Stimulated activated CD4-positive, alpha-beta T cell treated with anti-CD3 and anti-CD28 coated beads, TNF-alpha, amount 100 ng/mL, for 48 hours (primary cell): ENCODE results near the gene AFDN.

Experiments used
- DNase-seq, 3 donors: peaks; one replicate each; pipeline ENCODE4 v3.0.0-alpha.2; 2020; ENCODE audit warnings: low read depth in 3 of 3

Gene AFDN

DNA sequence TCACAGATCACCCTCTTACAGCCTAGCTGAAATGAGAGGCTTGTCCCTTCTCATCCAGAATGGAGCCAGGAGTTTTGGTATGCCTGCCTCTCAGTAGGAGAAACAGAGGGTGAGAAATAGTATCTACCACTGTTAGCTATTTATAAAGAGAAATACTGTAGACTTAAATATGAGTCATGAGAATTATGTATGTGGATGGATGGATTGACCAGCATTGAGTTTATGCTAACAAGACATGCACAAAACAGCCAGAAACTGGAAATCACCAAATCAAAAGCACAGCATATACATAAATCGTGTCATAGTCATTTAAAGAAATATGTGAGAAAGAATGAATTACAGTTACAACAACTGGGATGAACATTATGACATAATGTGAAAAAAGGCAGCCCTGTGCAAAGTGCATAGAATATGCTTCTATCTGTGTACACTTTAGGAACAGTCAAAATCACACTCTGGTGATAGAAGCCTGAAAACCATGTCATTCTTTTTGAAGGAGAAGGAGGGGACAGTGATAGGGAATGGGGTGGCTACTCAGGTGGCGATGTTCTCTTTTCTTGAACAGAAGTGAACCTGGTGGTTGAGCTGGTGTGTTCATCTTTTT, 90.9 kb downstream of the AFDN start:
- no peak for DNase-seq

DNA sequence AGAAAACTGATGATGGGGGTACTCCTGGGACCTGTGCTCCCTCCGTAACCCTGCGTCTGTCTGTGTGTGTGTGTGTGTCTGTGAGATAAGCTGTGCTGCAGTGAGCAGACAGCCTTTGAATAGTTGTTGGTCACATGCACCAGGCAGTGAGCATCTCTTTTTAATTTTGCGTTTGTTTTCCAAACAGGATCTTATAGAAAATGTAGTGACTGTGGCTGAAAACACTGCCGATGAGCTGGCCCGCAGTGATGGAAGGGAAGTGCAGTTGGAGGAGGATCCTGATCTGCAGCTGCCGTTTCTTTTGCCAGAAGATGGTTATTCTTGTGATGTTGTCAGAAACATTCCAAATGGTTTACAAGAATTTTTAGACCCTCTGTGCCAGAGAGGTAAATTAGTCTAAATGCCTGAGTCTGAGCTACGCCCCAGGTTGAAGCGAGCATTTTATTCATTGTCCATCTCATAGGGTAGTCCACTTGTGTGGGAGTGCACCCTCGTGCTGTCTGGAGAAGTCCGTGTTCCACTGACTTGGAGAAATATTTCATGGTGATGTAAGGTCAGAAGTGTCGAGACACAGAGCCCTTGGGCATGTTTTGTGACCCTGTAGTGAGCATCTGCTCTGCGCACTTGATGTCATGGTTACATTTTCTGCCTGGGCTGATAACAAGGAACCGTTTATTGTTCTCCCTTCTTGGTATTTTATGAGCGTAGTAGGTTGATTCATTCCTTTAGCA, 92.0 kb downstream of the AFDN start:
- DNase-seq: no peak

DNA sequence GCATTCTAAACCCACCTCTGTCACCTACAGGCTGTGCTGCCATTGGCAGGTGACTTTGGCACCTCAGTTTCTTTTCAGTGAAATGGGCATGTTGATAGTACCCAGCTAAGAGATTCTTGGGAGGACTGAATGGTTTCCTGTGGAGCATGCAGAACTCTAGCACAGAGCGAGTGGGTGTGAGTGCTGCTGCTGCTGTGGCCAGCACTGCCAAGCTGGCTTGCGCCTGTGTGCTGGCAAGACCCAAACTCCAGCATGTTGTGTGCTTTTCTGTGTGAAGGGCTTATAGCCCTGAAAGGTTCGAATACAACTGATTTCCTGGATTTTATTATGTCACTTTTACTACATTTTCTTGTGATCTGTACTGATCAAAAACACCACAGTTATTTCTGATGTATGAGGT, 92.6 kb downstream of the AFDN start:
- DNase-seq: no peak

DNA sequence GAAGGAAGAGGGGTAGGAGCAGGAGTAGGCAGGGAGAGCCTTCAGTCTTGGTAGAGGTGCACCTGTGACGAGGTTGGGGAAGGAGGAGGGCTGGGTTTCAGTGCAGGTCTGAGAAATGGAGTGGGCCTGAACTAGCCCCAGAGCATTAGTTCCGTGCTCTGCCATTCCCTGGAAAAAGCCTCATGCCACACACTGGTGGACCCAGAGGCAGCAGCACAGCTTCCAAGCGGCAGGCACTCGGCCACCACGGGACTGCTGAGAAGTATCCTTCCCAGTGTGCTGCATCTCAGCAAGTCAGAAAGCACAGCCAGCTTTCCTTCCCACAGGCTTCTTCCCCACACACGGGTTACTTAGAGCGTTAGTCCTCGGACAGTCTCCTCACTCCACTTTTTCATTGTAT, 93.5 kb downstream of the AFDN start:
- DNase-seq: no peak

DNA sequence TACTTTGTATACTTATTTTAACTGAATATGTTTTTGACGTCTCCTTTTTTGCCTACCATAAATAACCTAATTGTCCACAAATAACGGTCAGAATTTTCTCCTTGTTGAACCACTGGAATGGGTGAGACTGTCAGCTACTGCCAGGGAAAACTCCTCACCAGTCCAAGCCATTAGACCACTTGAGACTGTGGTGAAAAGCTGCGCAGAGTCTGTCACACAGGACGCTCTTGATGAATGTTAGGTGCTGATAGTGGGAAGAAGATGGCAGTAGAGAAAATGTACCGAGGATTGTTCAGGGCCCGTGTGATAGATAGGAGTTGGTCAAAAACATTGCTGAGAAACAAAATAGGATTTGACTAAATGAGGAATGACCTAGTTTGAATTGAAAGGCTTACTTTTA, 95.1 kb downstream of the AFDN start:
- DNase-seq: no peak

DNA sequence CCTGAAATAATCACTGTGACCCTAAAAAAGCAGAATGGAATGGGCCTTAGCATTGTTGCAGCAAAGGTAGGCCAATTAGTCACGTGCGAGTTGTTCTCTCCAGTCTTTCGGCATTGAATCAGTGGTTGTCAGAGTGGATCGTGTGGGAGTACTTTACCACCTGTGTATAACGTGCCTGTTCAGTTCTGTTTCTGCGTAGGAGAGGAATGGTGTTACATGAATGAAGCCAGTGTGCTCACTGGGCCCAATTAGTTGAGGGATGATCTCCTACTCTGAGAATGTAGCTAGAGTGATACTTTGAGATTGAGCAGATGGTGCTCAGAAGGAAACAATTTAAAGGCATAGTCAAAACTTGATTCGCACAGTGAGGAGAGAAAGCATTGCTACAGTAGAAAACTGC, 98.3 kb downstream of the AFDN start:
- DNase-seq: no peak

DNA sequence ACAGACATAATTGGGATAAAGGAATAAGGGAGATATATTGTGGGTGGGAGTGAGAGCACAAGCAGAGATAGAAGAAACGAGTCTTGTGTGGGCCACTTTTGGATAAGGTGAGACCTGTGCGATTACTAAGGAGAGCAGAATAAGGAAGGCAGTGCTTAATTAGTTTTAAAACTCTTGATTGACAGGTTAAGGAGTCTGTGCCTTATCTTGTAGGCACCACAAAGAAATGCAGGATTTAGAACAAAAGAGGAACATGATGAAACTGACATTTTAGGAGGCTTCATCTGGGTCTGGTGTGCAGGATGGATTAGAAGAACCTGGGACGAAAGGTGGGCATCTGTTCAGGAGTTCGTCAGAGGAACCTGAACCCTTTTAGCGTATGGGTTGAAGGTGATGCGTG, 100.5 kb downstream of the AFDN start:
- DNase-seq: no peak

DNA sequence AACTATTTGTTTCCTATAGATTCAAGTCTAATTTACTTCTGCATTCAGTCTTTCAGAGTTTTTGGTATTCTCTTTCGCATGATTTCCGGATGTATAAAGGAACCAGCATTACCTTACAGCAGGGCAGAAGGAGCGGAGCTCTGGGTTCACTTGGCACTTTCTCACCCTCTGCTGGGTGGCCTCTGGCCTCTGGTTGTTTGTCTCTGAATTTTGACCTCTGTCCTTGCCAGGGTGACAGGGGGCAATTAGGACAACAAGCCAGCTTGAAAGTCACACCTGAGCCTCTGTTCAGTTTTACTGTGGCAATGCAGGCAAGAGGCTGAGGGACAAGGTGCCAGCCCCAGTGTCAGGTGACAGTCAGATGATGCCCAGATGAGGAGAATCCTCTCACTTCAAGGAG, 101.4 kb downstream of the AFDN start:
- DNase-seq: no peak

DNA sequence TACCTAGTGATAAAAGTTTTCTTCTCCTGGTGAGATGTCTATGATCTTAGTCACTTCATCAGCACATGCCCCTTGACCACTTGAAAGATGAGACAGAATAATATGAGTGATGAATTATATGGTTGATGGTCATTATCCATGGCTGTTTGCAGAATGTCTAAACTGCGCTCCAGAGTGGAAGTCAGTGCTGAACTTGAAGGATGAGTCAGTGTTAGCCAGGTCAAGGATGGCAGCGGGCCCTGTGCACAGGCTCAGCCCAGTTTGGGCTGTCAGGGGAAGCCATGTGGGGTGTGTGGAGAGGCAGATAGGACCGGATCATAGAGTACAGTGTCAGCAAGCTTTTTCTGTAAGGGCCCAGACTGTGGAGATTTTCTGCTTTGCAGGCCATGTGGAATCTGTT, 103.6 kb downstream of the AFDN start:
- DNase-seq: no peak

DNA sequence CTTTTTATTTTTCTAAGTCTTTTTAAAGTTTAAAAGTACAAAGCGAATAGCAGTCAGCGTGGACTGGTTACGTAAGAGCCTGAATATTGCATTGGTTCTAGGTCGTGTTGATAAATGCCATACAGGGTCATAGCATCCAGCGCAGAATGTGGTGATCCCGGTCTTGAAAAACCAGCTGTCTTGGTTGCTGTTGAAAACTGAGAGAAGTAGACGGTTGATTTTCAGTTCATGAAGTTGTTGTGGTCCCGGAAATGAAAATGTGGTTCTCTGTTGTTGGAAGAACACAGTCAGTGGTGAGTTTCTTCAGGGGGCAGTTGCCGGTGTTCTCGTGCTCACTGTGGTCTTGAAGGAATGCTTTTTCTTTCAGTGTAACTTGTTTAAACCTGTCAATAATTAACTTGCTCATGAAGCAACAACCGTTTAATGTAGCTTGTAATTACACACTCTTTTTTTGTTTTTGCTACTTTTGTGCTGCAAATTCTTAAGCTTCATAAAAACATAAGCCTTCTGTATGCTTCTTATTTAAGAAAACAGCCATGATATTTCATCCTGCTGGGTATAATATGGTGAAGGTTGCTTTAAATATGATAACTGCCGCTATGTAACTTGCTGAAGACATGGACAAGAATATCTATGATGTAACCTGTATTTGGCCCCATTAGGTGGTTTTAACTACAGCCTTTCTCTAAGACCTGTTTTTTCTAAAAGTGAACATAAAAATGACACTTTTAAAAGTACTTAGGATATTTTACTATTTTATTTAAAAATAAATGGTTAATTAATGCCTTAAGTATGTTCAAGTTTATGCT, 106.0 kb downstream of the AFDN start:
- no peak for DNase-seq

DNA sequence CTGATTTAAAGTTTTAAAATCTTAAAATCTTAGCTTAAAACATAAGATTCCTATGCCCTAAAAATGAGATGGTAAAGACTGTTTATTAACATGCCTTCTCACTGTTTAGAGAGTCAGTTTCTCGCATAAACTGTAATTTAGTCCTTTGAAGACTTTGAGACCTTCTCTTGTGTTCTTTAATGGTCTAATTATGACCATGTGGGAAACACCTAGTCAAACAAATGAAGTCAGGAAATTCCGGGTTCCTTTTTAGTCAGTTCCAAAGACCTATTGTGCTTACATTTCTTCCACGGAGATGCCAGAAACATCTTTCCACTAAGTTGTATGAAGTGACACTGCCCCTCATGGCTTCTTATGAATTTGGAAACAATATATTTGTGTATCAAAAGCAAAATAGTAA, 106.6 kb downstream of the AFDN start:
- DNase-seq: no peak

DNA sequence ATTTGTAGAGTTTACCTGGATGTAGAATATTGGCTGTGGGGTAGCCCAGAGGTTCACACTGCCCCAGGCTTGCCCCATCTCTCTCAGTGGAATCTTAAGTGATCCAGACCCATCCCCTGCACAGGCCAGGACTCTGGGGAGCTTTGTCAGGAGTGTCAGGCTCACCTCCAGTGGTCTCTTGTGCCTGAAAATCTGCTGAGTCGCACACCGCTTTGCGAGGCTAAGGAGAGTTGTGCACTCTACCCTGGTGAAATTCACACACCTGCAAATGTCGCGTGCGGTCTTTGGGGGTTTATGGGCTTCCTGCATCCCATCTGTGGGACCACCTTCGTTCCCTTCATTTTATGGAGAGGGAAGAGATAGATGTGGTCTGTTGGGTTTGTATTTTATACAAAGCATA, 107.1 kb downstream of the AFDN start:
- no peak for DNase-seq

DNA sequence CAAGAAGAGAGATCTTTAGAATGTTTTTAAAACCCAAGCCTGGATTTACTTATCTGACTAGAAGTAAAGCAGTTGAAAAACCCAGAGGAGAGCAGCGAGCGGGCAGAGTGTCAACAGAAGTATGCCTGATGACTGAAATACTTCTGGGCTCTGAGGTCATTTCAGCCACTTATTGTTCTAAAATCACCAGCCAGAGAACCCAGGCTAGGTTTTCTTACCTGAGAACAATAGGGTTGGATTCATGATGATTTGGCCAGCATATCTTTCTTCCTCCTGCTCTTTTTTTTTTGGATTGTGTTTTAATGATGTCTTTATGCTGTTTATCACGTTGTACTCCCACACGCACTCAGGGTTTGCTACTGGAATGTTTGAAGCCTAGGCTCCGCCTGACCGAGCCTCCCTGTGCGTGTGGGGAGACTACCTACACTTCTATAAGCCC, 107.7 kb downstream of the AFDN start:
- DNase-seq: no peak

DNA sequence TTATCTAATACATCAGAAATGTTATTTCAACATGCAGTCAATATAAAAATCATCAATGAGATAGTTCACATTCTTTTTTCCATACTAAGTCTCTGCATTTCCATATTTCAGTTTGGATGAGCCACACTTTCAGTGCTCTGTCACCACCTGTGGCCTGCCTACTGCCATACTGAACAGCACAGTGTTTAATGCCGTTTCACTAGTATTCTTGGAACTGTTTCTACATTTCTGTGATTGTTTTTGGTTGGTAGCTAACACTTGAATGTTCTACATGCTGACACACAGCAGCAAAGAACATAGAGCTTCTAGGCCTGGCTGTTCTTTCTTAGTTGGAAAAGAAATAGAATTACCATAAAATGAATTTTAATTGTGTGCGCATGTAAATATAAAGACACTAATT, 109.3 kb downstream of the AFDN start:
- DNase-seq: no peak

DNA sequence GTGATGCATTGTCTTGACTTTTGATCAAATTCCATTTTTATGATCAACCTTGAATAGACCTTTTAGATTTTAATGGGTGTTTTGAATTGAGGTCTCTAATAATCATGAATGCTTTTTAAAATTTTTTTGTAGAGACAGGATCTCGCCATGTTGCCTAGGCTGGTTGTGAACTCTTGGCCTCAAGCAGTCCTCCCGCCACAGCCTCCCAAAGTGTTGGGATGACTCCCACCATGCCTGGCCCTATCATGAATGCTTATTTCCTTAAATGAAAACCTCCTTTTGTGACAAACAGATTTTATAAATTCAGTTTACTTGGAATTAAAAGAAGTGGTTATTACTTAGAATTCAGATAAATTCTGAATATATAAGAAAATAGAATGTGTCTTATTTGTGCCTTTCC, 110.6 kb downstream of the AFDN start:
- no peak for DNase-seq

DNA sequence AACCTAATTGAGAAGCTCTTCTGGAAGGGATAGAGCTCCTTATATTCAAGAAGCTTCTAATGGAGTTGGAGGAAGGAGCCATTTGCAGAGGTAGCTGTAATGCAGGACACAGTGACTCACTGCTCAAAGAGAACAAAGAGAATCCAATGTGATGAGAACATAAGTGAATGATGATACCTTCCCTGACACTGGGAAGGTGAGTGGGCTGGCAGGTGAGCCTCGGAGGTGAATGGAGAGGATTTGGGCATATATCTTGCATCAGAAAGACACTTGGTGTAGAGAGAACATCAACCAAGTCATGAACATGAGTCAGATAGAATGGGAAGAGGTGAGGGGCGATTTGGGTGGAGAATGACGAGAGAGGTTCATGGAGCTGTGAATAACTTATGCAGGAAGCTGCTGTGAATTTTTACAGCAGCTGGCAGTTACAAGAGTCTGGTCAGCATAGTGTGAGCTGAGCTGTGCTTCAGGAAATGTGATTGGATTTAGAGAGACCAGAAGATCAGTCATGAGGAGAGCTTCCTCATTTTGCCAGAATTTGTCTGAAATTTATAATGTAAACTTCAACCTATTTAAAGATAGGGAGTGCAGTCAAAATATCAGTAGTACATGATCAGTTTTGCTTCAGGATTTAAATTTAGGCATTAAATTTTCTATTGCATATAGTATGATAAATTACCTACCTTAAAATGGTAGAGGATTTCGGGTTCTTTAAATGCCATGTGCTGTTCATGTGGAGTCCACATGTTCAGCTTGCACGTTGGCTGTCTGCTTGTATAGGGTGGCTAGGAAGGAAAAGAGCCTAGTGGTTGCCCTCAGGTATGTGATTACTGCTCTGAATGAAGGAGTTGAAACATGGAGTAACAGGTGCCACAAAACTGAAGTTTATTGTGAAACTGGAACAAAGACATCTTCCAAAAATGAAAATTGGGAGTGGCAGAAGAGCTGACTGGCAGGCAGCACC, 111.5 kb downstream of the AFDN start:
- no peak for DNase-seq

DNA sequence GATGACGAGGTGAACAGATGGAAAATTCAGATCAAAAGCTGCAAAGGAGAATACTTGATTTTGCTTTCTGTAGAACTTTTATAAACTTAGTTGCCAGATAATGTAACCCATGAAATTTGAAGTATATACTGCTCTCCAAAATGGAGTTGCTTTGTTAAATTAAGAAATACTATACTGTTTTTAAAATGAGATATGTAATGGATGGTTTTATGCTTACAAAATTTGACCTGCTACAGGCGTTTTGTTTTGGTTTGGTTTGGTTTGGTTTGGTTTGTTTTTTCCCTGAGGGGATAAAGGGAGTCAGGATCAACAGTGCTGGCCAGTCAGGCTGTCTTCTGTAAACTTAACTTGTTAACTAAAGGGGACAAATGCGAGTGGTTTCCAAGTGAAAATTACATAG, 115.1 kb downstream of the AFDN start:
- DNase-seq: no peak

DNA sequence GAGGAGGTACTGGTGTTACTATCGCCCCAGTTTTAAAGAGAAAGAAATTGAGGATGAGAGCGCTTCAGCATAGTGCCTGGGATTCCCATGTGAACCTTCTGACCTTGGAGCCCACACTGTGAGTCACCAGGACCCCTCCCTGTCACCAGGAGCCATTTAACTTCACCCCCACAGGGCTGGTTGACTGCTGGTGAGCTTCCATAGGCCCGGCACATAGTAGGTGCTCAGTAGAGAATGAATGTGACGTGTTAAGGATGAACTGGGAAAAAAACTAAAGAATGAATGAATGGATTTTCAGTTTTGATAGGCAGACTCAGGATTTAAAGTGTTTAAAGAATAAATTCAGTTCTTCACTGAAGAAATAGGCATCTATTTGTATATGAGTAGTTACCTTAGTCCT, 117.4 kb downstream of the AFDN start:
- no peak for DNase-seq

DNA sequence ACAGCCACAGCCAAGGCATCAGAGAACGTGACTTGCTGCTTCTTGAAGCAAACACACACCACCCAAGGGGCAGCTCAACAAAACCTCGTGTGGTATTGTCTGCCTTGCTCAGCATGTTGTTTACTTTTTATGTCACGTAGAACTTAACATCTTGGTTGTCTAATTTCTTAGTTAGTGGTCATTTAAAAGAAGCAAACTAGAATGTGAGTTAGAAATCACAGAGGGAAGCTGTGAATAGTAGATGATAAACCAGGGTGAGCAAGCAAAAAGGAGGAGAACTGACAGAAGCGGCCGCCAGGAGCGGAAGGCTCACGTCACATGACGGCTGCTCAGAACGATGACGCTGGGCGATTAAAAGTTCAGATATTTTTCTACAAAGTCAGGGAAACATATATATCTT, 119.3 kb downstream of the AFDN start:
- no peak for DNase-seq

DNA sequence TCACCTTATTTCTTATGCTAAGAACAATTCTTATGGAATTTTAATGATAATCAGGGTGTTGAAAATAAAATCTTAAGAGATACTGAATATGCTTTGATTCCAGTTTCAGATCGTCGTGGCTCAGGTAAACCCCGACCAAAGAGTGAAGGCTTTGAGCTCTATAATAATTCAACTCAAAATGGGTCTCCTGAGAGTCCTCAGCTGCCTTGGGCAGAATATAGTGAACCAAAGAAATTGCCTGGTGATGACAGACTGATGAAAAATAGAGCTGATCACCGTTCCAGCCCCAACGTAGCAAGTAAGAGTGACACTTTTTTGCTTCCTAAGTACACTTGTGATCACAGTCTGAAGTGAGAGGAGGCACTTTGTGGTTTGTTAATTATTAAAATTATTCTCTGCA, 119.9 kb downstream of the AFDN start:
- DNase-seq: no peak

DNA sequence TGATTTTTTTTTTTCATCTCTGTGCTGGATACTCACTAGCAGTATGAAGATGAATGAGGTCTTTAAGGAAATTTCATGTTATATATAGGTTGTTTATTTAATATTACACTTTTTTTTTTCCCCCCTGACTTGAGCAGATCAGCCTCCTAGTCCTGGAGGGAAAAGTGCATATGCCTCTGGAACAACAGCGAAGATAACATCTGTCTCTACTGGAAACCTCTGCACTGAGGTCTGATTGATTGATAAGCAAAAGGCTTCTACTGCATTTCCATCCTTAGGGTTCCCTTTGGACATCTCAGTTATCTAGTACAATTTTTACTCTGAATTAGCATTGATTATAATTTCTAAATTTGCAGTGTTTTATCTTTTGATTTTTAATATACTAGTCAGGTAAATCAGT, 121.0 kb downstream of the AFDN start:
- no peak for DNase-seq

DNA sequence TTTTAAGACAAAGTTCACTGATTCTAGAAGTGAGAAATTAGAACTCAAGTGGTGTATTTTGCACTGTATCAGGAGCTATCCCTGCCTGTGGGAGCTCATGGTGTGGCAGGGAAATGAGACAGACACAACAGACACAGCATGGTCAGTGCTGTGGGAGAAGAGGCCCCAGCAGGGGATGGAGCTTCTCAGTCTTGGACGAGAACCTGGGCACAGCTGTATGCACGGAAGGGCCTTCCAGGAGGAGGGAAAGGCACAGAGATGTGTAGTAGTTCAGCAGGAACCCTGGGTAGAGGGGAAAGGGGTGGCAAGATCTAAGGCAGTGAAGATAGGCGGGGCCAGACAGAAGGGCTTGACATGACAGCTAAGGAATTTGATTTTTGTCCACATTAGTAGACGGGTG, 122.0 kb downstream of the AFDN start:
- no peak for DNase-seq
